Heart left ventricle (tissue), 16 donors: ENCODE results near the gene SWAP70. TPM values are rescaled to one million over a fixed set of nuclear protein-coding genes. Genes with fewer than 3 reads are reported as not detected.
"Not testable (repeated sequence)": the region's sequence is repeated elsewhere in the genome, so short reads cannot be mapped to it uniquely, and the experiment has no call there.

Experiments
- ATAC-seq, 4 donors: fragments of 200-7000 bp; cut with Tn5 transposase; one replicate each; pipeline ENCODE4 v1.9.1; 2020 to 2022; ENCODE audit warnings: moderate library complexity in 4 of 4, mild to moderate bottlenecking in 3 of 4, moderate number of reproducible peaks in 1 of 4
- DNase-seq, 5 donors: peaks; one replicate each; pipeline ENCODE4 v3.0.0-alpha.2; 2020
- H3K27ac ChIP-seq, 12 donors: fragments of 200-600 bp; sonication (generic) in 4 of 12; one replicate each; pipeline versions ENCODE4 v1.5.0 to v1.8.0; 2016 to 2022; ENCODE audit warnings: mild to moderate bottlenecking in 2 of 12
- H3K27me3 ChIP-seq, 9 donors: fragments of 200-600 bp; sonication (generic) in 2 of 9; one replicate each; pipeline versions ENCODE4 v1.5.1 to v1.8.0; 2016 to 2022; ENCODE audit warnings: mild to moderate bottlenecking in 3 of 9
- H3K36me3 ChIP-seq, 9 donors: fragments of 200-600 bp; sonication (generic) in 2 of 9; one replicate each; pipeline versions ENCODE4 v1.5.0 to v1.8.0; 2018 to 2022; ENCODE audit warnings: mild to moderate bottlenecking in 2 of 9
- H3K4me1 ChIP-seq, 12 donors: fragments of 200-600 bp; sonication (generic) in 4 of 12; one replicate each; pipeline versions ENCODE4 v1.5.0 to v1.8.0; 2016 to 2022; ENCODE audit warnings: mild to moderate bottlenecking in 3 of 12
- H3K4me3 ChIP-seq, 12 donors: fragments of 200-600 bp; sonication (generic) in 4 of 12; one replicate each; pipeline versions ENCODE4 v1.5.0 to v1.8.0; 2017 to 2022; ENCODE audit warnings: mild to moderate bottlenecking in 9 of 12, moderate library complexity in 4 of 12
- H3K9me3 ChIP-seq, 12 donors: fragments of 200-600 bp; sonication (generic) in 4 of 12; one replicate each; pipeline versions ENCODE4 v1.5.0 to v1.8.0; 2016 to 2022; ENCODE audit warnings: mild to moderate bottlenecking in 1 of 12
- CTCF ChIP-seq, 12 donors: fragments of 200-600 bp; sonication (generic) in 4 of 12; IDR thresholded peaks; one replicate each; pipeline versions ENCODE4 v1.5.0 to v1.8.0; 2018 to 2022; ENCODE audit warnings: antibody characterized with exemption in 12 of 12, mild to moderate bottlenecking in 5 of 12
- POLR2A ChIP-seq, 2 donors: fragments of 450-650 bp; IDR thresholded peaks; one replicate each; pipeline ENCODE4 v1.6.1; 2017; ENCODE audit warnings: antibody characterized with exemption in 2 of 2, mild to moderate bottlenecking in 2 of 2, moderate library complexity in 2 of 2
- WGBS, 4 donors: extraction: QIAGEN DNeasy Blood & Tissue Kit in 2 of 4; methylation state at CpG; one replicate each; pipeline versions ENCODE4 v1.1.5 to v1.1.7; 2013 to 2018; 5-methylcytosine and 5-hydroxymethylcytosine counted together
- intact Hi-C, 10 donors: fragments of 100-400 bp; cut with DNase I; formaldehyde crosslinking; loops; one replicate each; pipeline versions ENCODE4 v1.11.1 to v1.14.2; 2022
- polyA plus RNA-seq, 2 donors: library from polyadenylated mRNA; stranded (reverse); fragments of 200-250 nt; gene quantifications; one replicate each; pipeline ENCODE4 v1.2.3, GENCODE V29; 2013
- total RNA-seq, 9 donors: library from RNA; depleted of rRNA in 2 of 9; stranded (reverse); fragments of >200 nt in 2 of 9; fragmentation: NEBNext Ultra II Directional in 3 of 9; extraction: Animal tissue kit (Norgen Biotek cat#: 25700) in 3 of 9; gene quantifications; one replicate each; pipeline versions ENCODE4 v1.1.0 to v1.2.4, GENCODE V29; 2016 to 2023
- donor health status: ischemic (EF 13 %, LVEDD 7.1; RV severe dilation, severe dysfunction).
- donor health status: healthy with polysubstance abuse.
- donor health status: DM: no; HTN: yes; CAD: no.
- donor health status: DM: no; HTN: no; CAD: no.
- donor health status: ischemic (EF 25% LVEDD 6.9; RV normal size, moderate dysfunction).
- donor health status: ischemic (EF 25% LVEDD 5.7; RV mildly dilated, moderate dysfunction).
- donor health status: healthy.
- donor health status: DM: yes; HTN: yes; CAD: no.
- donor health status: ischemic (EF 35%, LVEDD 5.7; RV mildly dilated, moderate dysfunction).
- donor health status: nonischemic (EF 11% LVEDD 7.7; RV severe dilation, severe dysfunction).
- donor health status: DM: yes; HTN: yes; CAD: no.
- donor health status: PGD.
- donor health status: ischemic (EF 29% LVEDD 5.4; RV normal size, mild dysfunction).
- donor health status: nonischemic (EF 23%, LVEDD 6.1; RV moderate dilation, normal function).

SWAP70 gene
- total and polyA plus RNA-seq, 11 donors = 6.0 to 38.5 (median 21.8) TPM

- no peak for DNase-seq
- 0 to 93% (median 51%) methylated on average over 1 of the region's 1 CpG for WGBS, 4 donors
- Histone ChIP-seq H3K27me3 (no peaks in the 10 kb centered on the region), H3K4me1 (peaks cover 0 to 57% (median 19%) of the 10 kb centered on the region in 12 donors), H3K9me3 (no peaks in the 10 kb centered on the region), H3K27ac (peak overlapping the region in 6 of 12 donors; percentile 8 to 56 (median 25)), H3K36me3 (peaks cover 0 to 14% (median under 1%) of the 10 kb centered on the region in 9 donors), H3K4me3 (no peak overlapping the region)
- ATAC-seq = no peak
- intact Hi-C loops = no loop called here
- TF ChIP-seq CTCF (IDR thresholded peaks at IDR 0.05) (no peak), POLR2A (IDR thresholded peaks at IDR 0.05) (no peak)
Measured at GRCh38 chr11:9701799-9702198, 37.9 kb downstream of the SWAP70 start.

DNA sequence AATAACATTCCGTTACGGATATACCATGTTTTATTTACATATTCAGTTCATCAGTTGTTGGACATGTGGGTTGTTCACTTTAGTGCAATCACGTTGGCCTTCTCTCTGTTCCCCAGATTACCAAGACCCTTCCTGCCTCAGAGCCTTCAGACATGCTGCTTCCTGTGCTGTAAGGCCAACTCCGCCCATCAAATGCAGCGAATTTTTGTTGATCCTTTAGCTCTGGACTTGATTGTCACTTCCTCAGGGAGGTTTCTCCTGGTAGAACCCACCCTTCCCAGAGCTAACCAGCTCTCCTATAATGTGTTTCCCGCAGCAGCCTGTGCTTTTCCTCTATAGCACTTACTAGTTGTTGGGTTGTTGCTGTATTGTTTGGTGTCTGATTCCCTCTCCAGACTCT is 39.4 kb downstream of the SWAP70 start:
- Histone ChIP-seq H3K36me3 (peaks cover 0 to 3% (median 0%) of the 10 kb centered on the region in 9 donors), H3K4me3 (no peak overlapping the region), H3K27me3 (no peaks in the 10 kb centered on the region), H3K27ac (peak overlapping the region in 10 of 12 donors; percentile 1 to 52 (median 34)), H3K4me1 (peaks cover 0 to 60% (median 25%) of the 10 kb centered on the region in 12 donors), H3K9me3 (no peaks in the 10 kb centered on the region)
- intact Hi-C loops = no loop called here
- 59 to 70% (median 63%) methylated on average over 6 of the region's 6 CpGs for WGBS, 4 donors
- TF ChIP-seq POLR2A (IDR thresholded peaks at IDR 0.05) (no peak), CTCF (IDR thresholded peaks at IDR 0.05) (no peak)
- ATAC-seq (peak in 3 of 4 donors; percentile 48 to 92 (median 63)), DNase-seq (peak in 1 of 5 donors; percentile 41)

DNA sequence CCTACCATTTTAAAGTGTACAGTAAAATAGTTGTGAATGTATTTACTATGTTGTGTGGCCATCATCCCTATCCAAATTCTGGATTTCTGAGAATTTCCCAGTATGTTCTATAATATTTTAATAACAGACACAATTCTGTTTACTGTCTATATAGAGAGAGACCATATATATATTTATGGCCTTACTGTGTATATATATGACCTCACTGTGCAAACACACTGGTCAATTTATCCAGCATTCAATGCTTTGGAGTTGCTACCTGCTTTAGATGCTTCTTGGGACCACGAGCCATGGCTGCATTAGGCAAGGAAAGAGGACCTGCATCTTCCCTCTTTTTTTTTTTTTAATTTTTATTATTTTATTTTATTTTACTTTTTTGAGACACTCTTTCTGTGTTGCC is 40.2 kb downstream of the SWAP70 start:
- Histone ChIP-seq H3K27me3 (no peaks in the 10 kb centered on the region), H3K36me3 (peaks cover 0 to 3% (median 0%) of the 10 kb centered on the region in 9 donors), H3K4me1 (peaks cover 0 to 68% (median 31%) of the 10 kb centered on the region in 12 donors), H3K27ac (peak overlapping the region in 2 of 12 donors; percentile 30 to 52), H3K4me3 (no peak overlapping the region), H3K9me3 (no peaks in the 10 kb centered on the region)
- DNase-seq (no peak), ATAC-seq (no peak)
- TF ChIP-seq POLR2A (IDR thresholded peaks at IDR 0.05) (no peak), CTCF (IDR thresholded peaks at IDR 0.05) (no peak)
- WGBS, 4 donors = 95 to 98% (median 97%) methylated on average over 1 of the region's 1 CpG
- intact Hi-C loops = no loop called here

- TF ChIP-seq CTCF (IDR thresholded peaks at IDR 0.05) = no peak
- no peak for TF ChIP-seq POLR2A (IDR thresholded peaks at IDR 0.05)
- H3K36me3 ChIP-seq = peaks cover 0 to 3% (median 0%) of the 10 kb centered on the region in 9 donors
- H3K27ac ChIP-seq = no peak overlapping the region
- no peak overlapping the region for H3K4me3 ChIP-seq
- H3K9me3 ChIP-seq = no peaks in the 10 kb centered on the region
- H3K4me1 ChIP-seq = peaks cover 0 to 69% (median 31%) of the 10 kb centered on the region in 12 donors
- intact Hi-C loops = no loop called here
- DNase-seq (no peak), ATAC-seq (no peak)
- 91 to 99% (median 98%) methylated on average over 4 of the region's 4 CpGs for WGBS, 4 donors
- H3K27me3 ChIP-seq = no peaks in the 10 kb centered on the region
Measured at GRCh38 chr11:9704620-9705019, 40.7 kb downstream of the SWAP70 start.

- H3K27me3 ChIP-seq, H3K9me3 ChIP-seq, H3K4me3 ChIP-seq, H3K36me3 ChIP-seq, ATAC-seq, intact Hi-C loops, DNase-seq, H3K27ac ChIP-seq: not testable (repeated sequence)
- H3K4me1 ChIP-seq = peaks cover 0 to 68% (median 31%) of the 10 kb centered on the region in 12 donors
Measured at GRCh38 chr11:9705361-9705760, 41.5 kb downstream of the SWAP70 start.
